GM12878 (cell line): ENCODE data around the gene KCNJ10. TPM values are rescaled to one million over a fixed set of nuclear protein-coding genes. Genes with fewer than 3 reads are reported as not detected.

Experiments
- ATAC-seq: fragments of 200-7000 bp; cut with Tn5 transposase; 3 replicates; pipeline ENCODE4 v1.9.1; 2020; ENCODE audit warnings: mild to moderate bottlenecking, moderate library complexity
- BruUV-seq: library from RNA; stranded (reverse); fragments of 400-500 nt; replicated peaks from 2 replicates; lab custom pipeline; 2021; lab: Mats Ljungman, UMichigan
- CTCF ChIA-PET: fragments of 300-600 bp; sonication (Branson Sonifier 250); formaldehyde crosslinking; extraction: SDS; loops from one replicate; lab custom pipeline; 2021; ENCODE audit warnings: inconsistent platforms; lab: Yijun Ruan, JAX
- POLR2A ChIA-PET: fragments of 350-600 bp; formaldehyde crosslinking; extraction: SDS; loops from one replicate; lab custom pipeline; 2021; ENCODE audit warnings: inconsistent platforms; lab: Charles Lee
- RAD21 ChIA-PET: fragments of 300-600 bp; sonication (Branson Sonifier 250); formaldehyde crosslinking; loops from one replicate; lab custom pipeline; 2023; ENCODE audit warnings: antibody characterized with exemption; ENCODE audit not compliant: unreplicated experiment; lab: Charles Lee
- SMC1A ChIA-PET: fragments of 300-600 bp; sonication (Branson Sonifier 250); formaldehyde crosslinking; loops from one replicate; lab custom pipeline; 2023; ENCODE audit not compliant: unreplicated experiment, uncharacterized antibody; lab: Charles Lee
- DNase-seq: peaks from one replicate; pipeline ENCODE4 v3.0.0-alpha.2; 2011; ENCODE audit warnings: low read depth, low spot score
- FAIRE-seq: peaks from 3 replicates; lab custom pipeline; 2011; peaks lifted over from hg19 to GRCh38; lab: Jason Lieb, UNC
- H2AFZ ChIP-seq: 2 replicates; pipeline ENCODE4 v1.6.0; 2011; ENCODE audit warnings: low read depth, low read length, control low read depth; ENCODE audit not compliant: control insufficient read depth
- H3K27ac ChIP-seq: 2 replicates; pipeline ENCODE4 v1.5.1; 2011; ENCODE audit warnings: control low read depth; ENCODE audit not compliant: control insufficient read depth, insufficient read depth
- H3K27me3 ChIP-seq, 2 experiments: replicated peaks in 1 of 2; 2 replicates each; pipeline versions ENCODE4 v1.6.0 to v1.6.1; 2011; ENCODE audit warnings: low read length in 1 of 2; ENCODE audit not compliant: control insufficient read depth in 2 of 2, insufficient read depth in 2 of 2
- H3K36me3 ChIP-seq, 2 experiments: 2 replicates each; pipeline ENCODE4 v1.5.1; 2011; ENCODE audit warnings: low read length in 1 of 2; ENCODE audit not compliant: control insufficient read depth in 2 of 2, insufficient read depth in 2 of 2
- H3K4me1 ChIP-seq: 2 replicates; pipeline ENCODE4 v1.6.1; 2011; ENCODE audit warnings: mild to moderate bottlenecking, low read length, moderate library complexity, mixed read lengths; ENCODE audit not compliant: control insufficient read depth, insufficient read depth
- H3K4me2 ChIP-seq: 2 replicates; pipeline ENCODE4 v1.6.0; 2011; ENCODE audit warnings: control low read depth; ENCODE audit not compliant: control insufficient read depth, insufficient read depth
- H3K4me3 ChIP-seq: fragments of 200-600 bp; sonication (generic); 2 replicates; pipeline ENCODE4 v1.5.1; 2016
- H3K79me2 ChIP-seq: 2 replicates; pipeline ENCODE4 v1.6.0; 2011; ENCODE audit warnings: low read length; ENCODE audit not compliant: control insufficient read depth, insufficient read depth
- H3K9ac ChIP-seq: 2 replicates; pipeline ENCODE4 v1.8.0; 2011; ENCODE audit warnings: low read length, control low read depth, mixed read lengths; ENCODE audit not compliant: control insufficient read depth, insufficient read depth
- H3K9me3 ChIP-seq: replicated peaks from 3 replicates; pipeline ENCODE4 v1.5.1; 2011; ENCODE audit warnings: mild to moderate bottlenecking, low read length; ENCODE audit not compliant: control insufficient read depth, insufficient read depth
- H4K20me1 ChIP-seq: 2 replicates; pipeline ENCODE4 v1.6.0; 2011; ENCODE audit not compliant: control insufficient read depth, insufficient read depth
- ATF3 ChIP-seq: IDR thresholded peaks from 2 replicates; pipeline ENCODE4 v1.6.1; 2011; ENCODE audit warnings: low read depth, mild to moderate bottlenecking, low read length, moderate library complexity, borderline replicate concordance; ENCODE audit errors: extremely low read depth
- CBFB ChIP-seq: IDR thresholded peaks from 2 replicates; pipeline ENCODE4 v1.6.1; 2016; ENCODE audit warnings: antibody characterized with exemption, low read depth
- EP300 ChIP-seq, 2 experiments: fragments of 150-350 bp in 1 of 2; IDR thresholded peaks; 2 replicates each; pipeline ENCODE4 v1.6.1; 2011 to 2012; ENCODE audit warnings: low read depth in 2 of 2, low read length in 2 of 2, borderline replicate concordance in 1 of 2, improper control_type of control experiment in 1 of 2, inconsistent platforms in 1 of 2; ENCODE audit not compliant: control insufficient read depth in 1 of 2
- PBX3 ChIP-seq: IDR thresholded peaks from 2 replicates; pipeline ENCODE4 v1.6.1; 2011; ENCODE audit warnings: mild to moderate bottlenecking, low read depth, low read length, moderate library complexity; ENCODE audit not compliant: insufficient replicate concordance
- POLR2AphosphoS5 ChIP-seq: IDR thresholded peaks from 2 replicates; pipeline ENCODE4 v1.6.1; 2011; ENCODE audit warnings: mild to moderate bottlenecking, low read length, inconsistent platforms
- PRDM15 ChIP-seq: fragments of 450-650 bp; formaldehyde crosslinking; IDR thresholded peaks from 2 replicates; pipeline ENCODE4 v1.4.0; 2020; ENCODE audit warnings: mild to moderate bottlenecking, moderate library complexity
- SIX5 ChIP-seq: IDR thresholded peaks from 2 replicates; pipeline ENCODE4 v1.6.1; 2011; ENCODE audit warnings: mild to moderate bottlenecking, low read depth, low read length, moderate library complexity; ENCODE audit not compliant: severe bottlenecking
- ZNF274 ChIP-seq: IDR thresholded peaks from one replicate; pipeline ENCODE4 v1.8.0; 2011; ENCODE audit not compliant: insufficient read length, insufficient read depth
- WGBS: methylation state at CpG from one replicate; pipeline ENCODE4 v1.1.6; 2016; ENCODE audit warnings: low lambda C conversion rate; ENCODE audit not compliant: insufficient replicate concordance, insufficient coverage; ENCODE audit errors: missing lambda C conversion rate; 5-methylcytosine and 5-hydroxymethylcytosine counted together
- in situ Hi-C: fragments of 300-500 bp; cut with MboI; formaldehyde crosslinking; loops from 9 replicates; pipeline ENCODE4 v1.14.3; 2018; ENCODE audit warnings: mixed read lengths
- intact Hi-C: fragments of 100-400 bp; cut with micrococcal nuclease; formaldehyde crosslinking; loops from one replicate; pipeline ENCODE4 v1.14.2; 2022; ENCODE audit not compliant: unreplicated experiment
- polyA plus RNA-seq, 11 experiments: library from polyadenylated mRNA; depleted of rRNA in 4 of 11; unstranded in 6 of 11; stranded (reverse) in 5 of 11; fragments of >200 nt; fragmentation: Nextera tagmentation in 4 of 11; fragmentation: Illumina TruSeq in 1 of 11; extraction: Ambion mirVana in 4 of 11; extraction: Trizol in 1 of 11; gene quantifications; 1 replicate in 1 of 11; 2 replicates in 10 of 11; pipeline versions ENCODE4 v1.2.1 to v1.2.3, GENCODE V29; 2011 to 2016; ENCODE audit warnings: inconsistent platforms in 2 of 11, missing spikeins in 2 of 11, low read depth in 1 of 11
- total RNA-seq, 4 experiments: library from RNA; depleted of rRNA in 3 of 4; stranded (reverse); fragments of >200 nt in 3 of 4; fragmentation: Illumina TruSeq in 1 of 4; extraction: Trizol in 1 of 4; gene quantifications; 2 replicates each; pipeline versions ENCODE4 v1.2.1 to v1.2.3, GENCODE V29; 2013 to 2021

KCNJ10 gene
- total and polyA plus RNA-seq, 10 of the 15 experiments (the other 5 are each of a cell fraction or from before 2014, with no cell fraction given), result 0.01 to 0.29 (median 0.09) TPM; not detected in 2

- ChIA-PET RAD21 (no interaction called here), SMC1A (no interaction called here), POLR2A (no interaction called here), CTCF (no interaction called here)
- no peak for TF ChIP-seq ZNF274
- TF ChIP-seq CBFB, result no peak
- no peak for TF ChIP-seq EP300 (IDR thresholded peaks at IDR 0.05; ENCODE audit: borderline replicate concordance in 1 of 2, control insufficient read depth in 1 of 2, low read depth in 2 of 2, low read length in 2 of 2)
- no peak for TF ChIP-seq POLR2AphosphoS5
- no peak for TF ChIP-seq SIX5
- no peak for TF ChIP-seq PBX3
- no peak for TF ChIP-seq PRDM15 (CRISPR knock-in tag)
- TF ChIP-seq ATF3, result no peak
- 4% methylated on average over 1 of the region's 1 CpG for WGBS
- H3K4me1 ChIP-seq, result no peaks in the 10 kb centered on the region
- H3K9me3 ChIP-seq, result no peaks in the 10 kb centered on the region
- H3K27me3 ChIP-seq, result peaks cover 0 to 2% of the 10 kb centered on the region in 2 experiments; a peak in 1 of 4 replicates
- no peak overlapping the region for H3K9ac ChIP-seq
- no peak overlapping the region for H3K4me3 ChIP-seq
- BruUV-seq, result no TSS peak
- no peak overlapping the region for H2AFZ ChIP-seq
- DNase-seq (no peak), FAIRE-seq (no peak), ATAC-seq (no peak)
- no peak overlapping the region for H3K27ac ChIP-seq
- in situ Hi-C loops, result no loop called here
- H4K20me1 ChIP-seq, result no peaks in the 10 kb centered on the region
- no peaks in the 10 kb centered on the region for H3K36me3 ChIP-seq
- H3K79me2 ChIP-seq, result no peaks in the 10 kb centered on the region
- H3K4me2 ChIP-seq, result no peak overlapping the region
- intact Hi-C loops, result no loop called here
Measured at GRCh38 chr1:159986531-159986930, 83.4 kb downstream of the KCNJ10 start.
